GM18870 (cell line): ENCODE results near the gene SLC25A26.
A peak's percentile ranks its signal among the peaks of the same experiment; 100 is the strongest.

Source experiments
- ATAC-seq: cut with Tn5 transposase; IDR thresholded peaks from one replicate; pipeline ENCODE4 v1.9.1; 2021; ENCODE audit warnings: moderate library complexity; ENCODE audit not compliant: unreplicated experiment

SLC25A26 gene

DNA sequence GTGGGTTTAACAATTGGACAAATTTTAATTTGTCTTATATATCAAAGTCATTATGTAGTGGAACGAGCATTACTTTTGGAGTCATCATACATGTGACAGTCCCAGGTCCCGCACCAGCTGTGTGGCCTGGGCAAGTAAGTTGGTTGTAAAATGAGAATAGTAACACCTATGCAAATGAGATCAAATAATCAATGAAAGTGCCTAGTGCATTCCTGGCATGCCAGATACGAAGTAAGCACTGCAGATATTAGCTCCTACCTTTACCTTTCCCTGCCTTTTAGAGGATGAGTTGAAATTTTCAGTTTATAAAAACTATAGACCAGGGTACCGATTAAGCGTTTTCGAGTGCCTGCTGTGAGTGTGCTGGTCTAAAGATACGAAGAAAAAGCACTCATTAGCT lies 145.9 kb downstream of the SLC25A26 start:
- ATAC-seq: no peak

DNA sequence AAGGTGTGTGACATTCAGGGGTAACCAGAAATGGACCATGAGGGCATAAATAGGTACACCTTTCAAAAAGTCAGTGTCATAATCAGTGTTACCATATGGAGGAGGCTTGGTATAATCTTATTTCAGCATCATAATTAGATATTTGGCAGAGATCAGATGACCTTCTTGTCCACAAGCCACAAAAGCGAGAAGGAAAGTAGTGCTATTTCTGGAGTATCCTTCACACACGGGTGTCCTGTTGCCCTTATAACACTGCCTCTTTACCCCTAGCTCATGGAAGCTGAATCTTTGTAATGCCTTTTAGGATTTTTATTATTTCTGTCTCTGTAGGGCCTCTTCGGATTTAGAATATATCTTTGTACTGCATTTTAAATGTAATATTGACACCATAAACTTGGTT lies 147.2 kb downstream of the SLC25A26 start:
- no peak for ATAC-seq

DNA sequence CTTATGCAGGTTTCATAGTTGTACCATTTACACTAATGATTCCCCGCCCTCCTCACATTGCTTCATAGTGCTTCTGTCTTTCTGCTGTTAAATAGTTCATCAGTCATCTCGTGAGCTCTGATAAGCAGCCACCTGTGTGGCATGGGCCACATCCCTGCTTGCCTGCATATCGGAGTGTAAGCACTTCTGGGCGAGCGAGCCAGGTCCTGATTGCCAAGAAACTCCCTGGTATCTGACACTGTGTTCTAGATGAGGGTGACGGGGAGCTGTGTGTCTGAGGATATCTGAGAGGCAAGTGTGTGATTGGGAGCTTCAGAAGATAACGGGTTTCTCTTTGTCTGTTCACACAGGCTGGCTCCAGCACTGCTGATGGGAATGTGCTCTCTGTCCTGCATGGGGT lies 149.4 kb downstream of the SLC25A26 start:
- ATAC-seq: no peak

DNA sequence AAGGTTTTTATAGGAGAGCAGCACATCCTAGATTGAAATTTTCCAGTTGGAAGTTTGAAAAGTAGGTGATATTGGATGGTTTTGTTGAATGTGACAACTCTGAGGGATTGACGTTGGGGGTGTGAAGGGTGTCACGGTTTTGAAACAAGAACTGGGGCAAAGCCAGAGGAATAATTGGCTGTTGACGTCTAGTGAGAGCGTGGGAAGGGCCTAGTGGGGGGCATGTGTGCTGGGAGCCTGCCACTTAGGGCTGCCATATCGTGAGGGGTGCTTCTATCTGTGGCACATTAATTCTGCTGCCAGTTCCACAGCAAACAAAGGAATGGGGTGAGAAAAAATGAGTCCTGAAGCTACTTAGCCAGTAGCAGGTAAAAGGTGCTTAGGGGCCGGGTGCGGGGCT lies 150.6 kb downstream of the SLC25A26 start:
- no peak for ATAC-seq

DNA sequence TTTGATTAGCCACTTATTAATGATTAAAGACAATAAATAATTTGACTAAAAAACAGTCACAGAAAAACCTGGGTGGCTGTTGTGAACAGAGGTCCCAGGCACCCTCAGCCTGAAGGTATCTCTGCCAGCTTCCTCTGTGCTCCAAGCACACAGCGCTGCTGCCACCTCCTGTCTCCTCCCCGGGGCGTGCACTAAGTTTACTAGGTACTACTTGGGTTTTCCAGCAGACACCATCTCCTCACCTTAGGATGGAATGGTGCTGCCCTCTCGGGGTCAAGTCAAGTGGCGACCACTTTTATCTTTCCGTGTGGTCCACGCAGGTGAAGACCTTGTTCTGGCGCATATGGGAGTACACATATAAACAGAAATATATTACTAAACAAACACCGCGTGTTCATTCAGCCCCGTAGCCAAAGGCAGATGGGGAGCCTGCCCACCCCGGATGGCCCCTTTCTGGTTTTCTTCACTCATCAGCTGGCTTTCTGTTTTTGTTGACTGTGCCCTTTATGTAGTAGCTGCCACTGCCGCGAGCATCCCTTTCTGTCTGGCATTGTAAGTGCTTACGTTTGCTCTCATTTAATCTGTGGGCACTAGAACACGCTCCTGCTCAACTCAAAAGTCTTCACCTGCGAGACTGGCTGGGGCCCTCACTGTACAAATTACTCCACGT lies 152.0 kb downstream of the SLC25A26 start:
- ATAC-seq: no peak

DNA sequence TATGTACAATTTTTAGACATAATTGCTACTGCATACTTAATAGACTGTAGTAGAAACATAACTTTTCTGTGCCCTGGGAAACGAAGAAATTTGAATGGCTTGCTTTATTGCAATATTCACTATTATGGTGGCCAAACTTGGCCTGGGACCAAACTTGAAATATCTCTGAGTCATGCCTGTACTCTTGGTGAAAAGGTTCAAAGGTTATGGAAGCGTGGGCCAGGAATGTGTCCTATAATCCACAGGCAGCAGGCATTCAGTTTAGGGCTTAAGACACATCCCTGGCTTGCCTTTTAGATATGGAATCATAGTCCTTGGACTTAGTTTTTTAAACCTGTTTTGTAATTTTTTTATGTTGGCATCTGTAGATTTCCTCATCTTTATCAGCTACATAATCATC lies 155.8 kb downstream of the SLC25A26 start:
- no peak for ATAC-seq

DNA sequence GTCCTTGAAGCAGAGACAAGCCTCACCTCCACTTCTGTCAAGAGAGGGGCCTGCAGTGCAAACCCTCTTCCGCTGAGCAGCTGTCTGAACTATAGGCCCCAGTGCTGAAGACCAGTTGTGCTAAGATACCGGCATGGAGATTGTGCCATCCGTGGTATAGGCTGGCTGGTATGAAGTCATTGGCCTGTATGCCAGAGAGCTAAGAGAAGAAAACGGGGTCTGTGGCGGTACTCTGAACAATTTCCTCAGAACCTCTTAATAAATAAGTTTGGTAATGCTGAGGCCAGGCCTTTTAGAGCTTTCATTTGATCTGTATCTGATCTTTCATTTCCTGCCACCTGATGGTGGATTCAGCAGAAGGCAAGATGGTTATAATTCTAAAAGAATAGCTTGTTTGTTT lies 157.0 kb downstream of the SLC25A26 start:
- ATAC-seq: no peak

DNA sequence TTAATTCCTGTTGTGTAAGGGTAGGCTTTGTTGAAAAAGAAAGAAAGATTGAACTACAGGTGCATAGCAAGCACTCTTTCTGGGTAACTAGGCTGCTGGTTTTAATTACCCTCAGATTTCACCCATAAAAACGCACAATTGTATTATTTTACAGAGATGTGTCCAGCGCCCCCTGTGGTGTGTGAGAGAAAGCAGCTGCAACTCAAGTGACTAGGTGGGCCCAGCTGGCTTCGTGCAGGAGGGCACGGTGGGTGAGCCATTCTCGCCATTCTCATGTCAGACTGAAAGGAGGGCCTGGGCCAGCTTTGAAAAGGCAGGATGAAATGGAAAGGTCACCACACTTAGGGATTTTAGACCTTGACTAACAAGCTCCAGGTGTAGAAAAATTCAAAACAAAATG lies 157.5 kb downstream of the SLC25A26 start:
- ATAC-seq: no peak

DNA sequence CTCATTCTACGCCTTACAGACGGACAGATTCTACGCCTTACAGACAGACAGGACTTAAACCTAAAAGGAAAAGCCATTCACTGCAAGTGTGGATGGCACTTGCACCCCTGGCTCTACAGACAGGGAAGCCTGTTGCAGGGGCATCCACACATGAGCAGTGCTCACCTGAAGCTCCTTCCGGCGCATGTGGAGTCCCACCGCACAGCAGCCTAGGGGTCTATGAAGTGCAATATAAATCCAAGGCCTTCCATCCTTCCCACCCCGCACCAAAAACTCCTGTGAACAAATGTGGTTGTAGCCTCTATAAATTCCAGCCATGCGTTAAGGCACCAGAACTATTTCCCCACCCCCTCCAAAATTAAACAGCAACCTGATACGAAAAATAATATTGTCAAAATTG lies 158.8 kb downstream of the SLC25A26 start:
- no peak for ATAC-seq

DNA sequence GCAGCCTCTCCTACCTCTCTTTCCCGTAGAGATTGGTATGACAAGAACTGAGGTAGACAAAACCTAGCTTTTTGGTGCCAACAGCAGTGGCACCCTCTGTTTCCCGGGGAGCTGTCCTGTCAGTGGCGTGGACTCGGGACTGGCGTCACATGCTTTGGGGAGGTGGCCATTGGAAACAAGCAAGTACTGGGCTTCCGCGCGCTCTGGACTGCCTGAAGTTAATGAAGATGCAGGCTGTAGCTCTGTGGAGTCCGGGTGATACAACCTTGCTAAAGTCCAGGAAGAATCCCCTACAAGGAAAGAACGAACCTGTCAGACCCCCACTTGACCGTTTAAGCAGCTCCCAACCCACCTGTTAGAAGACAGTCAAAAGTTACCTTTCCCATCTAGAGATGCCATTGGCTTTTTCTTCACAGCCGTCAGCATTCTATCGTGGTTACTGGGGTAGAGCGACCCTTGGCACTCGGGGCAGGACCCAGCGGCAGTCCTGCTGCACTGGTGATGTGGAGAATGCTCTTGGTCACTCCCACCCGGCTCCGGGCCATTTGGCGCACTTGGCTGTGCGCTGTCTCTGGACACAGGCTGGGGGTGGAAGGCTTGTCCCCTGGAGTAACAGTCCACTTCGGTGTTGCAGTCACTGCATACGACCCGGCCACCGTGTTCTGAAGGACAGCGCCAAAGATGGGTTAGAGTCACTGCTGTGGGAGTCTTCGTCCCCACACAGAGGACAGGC lies 159.6 kb downstream of the SLC25A26 start:
- no peak for ATAC-seq

DNA sequence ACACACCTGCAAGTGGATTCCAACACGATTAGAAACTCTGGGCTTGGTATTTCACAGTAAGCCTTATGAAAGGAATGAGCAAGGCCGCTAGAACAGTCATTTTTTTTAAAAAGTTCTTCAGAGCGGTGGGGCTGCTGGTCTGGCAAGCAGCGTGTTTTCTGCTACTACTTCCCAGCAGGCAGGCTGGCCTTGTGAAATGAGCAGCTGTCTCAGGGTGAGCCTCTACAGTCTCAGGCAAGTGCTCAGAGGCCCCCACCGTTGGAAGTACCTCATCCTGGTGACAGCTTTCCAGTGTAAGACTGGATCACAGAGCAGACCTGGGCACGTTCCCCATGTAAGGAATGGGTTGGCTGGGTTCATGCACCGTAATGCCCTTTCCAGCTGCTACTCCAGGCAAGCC lies 160.8 kb downstream of the SLC25A26 start:
- no peak for ATAC-seq

DNA sequence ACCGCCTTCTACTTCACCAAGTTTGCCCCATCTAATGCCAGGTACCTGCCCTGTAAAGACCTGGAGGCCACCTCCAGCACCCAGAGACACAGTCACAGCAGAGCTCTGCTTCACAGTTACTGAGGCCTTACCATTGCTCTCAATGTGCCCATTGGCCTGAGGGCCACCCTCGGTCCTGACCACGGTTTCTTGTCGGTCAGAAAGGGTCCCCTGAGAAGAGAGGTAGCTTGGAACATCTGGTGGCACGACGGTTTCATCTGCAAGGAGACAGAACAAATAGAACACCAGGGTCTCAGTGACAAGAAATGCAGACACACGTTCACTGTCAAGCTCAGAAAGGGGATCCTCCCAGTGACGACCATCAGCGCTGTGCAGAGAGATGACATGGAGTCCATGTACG lies 161.3 kb downstream of the SLC25A26 start:
- no peak for ATAC-seq

DNA sequence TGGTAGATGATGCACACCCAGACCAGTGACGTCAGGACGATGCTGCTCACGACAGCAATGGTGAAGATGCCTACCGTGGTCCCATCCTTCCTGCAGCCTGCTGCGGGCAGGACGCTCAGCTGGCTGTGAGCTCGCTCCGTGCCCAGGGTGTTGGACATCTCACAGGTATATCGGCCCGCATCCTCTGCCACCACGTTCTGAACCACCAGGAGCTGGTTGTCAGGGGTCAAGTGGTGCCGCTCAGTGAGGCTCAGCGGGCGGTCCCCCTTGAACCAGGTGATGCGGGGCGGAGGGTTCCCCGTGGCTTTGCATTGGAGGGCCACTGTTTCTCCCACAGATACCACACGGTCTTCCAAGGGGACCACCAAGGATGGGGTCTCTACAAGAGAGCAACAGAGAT lies 162.2 kb downstream of the SLC25A26 start:
- ATAC-seq: no peak

DNA sequence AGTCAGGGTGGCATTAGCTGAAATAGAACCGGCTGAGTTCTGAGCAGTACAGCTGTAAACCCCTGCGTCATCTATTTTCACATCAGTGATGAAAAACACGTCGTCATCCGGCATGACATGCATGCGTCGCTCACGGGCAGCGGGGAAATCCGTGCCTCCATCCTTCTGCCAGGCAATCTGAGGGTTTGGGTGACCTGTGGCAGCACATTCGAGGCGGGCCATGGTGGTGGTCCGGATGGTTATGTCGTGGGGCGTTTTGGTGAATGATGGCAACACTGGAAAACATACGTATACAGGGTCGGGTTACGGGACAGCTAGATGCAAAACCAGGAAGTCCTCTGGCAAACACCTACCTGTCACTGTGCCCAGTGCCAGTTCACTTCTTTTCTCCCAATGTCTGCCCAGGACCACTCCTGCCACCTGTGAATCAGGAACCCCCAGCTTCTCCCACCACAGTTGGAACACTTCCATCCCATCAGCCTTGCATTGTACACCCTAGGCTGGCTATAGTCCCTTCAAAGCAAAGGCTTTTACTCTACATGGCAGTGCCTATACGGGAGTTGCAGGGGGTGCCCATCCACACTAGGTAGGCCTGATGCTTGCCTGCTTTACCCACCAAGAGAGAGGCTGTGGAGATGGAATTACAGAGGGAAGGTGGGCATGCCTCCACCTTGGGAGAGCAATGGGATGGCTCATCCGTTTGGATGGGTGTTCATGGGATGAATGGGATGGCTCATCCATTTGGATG lies 163.4 kb downstream of the SLC25A26 start:
- ATAC-seq: no peak

DNA sequence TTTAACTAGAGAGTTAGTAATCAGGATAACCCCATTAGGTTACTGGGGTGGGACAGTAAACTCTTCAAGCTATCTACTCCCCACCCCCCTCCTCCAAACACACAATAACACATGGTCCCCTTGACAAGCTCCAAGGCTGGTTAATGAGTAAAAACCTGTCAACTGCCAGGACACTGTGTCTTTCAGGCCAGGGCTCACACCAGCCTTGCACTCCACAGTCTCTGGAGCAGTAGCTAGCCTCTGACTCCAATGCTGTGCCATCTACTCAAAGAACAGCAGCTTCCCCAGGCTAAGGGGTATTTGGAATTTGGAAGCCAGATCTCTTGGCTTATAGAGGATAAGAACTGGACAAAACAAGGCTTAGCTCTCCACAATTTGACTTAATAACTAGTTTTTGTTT lies 164.3 kb downstream of the SLC25A26 start:
- no peak for ATAC-seq

DNA sequence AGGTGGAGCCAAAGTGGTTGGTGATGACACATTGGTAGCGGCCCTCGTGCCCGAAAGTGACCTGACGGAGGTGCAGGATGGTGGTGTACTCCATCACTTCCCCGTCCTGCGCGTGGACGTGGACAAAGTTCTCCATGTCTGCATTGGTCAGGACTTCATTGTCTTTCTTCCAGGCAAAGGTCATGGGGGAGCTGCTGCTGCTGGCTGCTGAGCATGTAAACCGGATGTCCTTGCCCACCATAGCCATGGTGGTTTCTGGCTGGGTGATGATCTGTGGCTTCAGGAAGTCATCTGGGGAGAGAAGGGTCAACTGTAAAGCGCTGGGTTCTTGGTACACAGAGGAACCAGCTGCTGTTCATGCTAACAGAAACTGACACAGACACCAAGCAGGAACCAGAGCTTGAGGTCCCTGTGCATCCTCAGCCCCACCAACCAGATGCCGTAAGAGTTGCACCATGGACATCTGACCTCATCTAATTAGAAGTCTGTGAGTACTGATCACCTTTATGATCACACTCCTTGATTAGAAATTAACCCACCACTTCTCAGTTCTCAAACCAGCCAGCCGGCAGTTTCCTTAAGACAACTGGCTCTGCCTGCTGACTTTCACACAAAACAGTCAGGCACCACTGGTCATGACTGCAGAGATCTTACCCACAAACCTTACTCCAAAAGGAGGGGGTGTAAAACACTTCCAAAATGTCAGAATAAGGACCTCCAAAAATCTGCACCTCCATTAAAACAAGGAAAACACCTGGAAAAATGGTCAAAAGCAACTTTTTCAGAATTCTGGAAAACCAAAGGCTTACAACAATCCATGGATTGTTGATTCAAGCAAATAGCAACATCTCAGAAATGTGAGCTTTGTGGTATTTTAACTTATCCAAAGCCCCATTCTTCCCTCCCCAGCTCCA lies 165.5 kb downstream of the SLC25A26 start:
- peak; percentile 85 for ATAC-seq

DNA sequence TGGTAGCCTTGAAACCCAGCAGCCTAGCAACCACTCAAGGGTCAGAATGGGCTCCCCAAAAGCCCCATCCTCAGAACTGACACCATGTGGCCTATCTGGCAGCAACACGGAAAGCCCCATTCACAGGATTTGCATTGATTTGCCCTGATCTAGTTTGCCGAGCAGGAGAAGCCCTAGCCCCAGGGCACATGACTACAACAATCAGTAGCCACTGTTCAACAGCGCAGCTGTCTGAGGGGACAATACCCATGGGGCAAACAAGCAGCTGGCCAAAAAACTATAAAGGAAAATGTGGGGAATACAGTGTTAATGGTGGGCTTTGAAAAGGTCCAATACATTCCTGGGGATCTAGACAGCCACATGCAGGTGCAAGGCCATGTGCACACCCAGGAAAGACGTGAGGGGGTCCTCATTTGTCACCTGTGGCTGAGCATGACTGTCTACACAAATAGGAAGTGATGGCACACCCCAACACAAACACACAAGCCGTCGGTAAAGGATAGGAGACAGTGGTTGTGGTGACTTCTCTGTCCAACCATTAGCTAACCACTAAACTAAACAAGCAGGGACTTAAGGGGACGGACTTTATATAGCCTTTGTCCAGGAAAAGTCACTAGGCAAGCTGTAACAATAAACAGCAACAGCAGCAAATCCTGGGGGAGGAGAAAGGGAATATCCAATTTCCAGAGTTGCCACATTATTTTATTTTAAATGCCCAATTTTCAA lies 166.3 kb downstream of the SLC25A26 start:
- ATAC-seq: peak; percentile 43

DNA sequence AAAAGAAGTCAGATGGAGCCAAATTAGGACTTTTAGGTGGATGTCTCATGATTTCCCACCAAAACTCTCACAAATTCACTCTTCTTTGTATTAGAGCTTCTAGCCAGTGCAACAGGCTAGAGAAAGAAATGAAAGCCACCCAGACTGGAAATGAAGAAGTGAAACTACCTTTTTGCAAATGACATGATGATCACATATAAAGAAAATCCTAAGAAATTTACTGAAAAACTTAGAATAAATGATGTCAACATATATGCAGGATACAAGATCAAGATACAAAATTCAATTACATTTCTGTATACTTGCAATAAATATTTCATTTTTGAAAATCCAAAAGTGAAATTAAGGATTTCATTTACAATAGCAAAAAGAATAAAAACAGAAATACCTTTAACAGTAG lies 169.2 kb downstream of the SLC25A26 start:
- ATAC-seq: peak; percentile 28

DNA sequence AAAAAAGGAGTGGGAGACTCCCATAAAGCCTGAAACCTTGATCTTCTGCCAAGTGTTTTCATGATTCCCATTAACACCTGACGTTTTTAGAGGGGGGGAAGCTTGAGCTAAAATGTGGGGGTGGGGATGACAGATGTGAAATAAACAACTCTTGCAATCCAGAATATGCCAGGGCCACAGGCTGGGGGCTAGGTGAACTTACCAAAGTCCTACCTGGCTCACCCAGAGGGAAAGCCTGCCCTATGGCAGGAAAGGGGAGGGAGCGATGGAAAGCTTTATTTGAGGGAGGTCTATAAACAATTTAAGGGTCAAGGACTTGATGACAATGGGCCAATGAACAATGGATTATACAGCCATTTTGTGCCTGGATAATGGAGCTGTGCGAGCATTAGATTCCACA lies 171.7 kb downstream of the SLC25A26 start:
- no peak for ATAC-seq

DNA sequence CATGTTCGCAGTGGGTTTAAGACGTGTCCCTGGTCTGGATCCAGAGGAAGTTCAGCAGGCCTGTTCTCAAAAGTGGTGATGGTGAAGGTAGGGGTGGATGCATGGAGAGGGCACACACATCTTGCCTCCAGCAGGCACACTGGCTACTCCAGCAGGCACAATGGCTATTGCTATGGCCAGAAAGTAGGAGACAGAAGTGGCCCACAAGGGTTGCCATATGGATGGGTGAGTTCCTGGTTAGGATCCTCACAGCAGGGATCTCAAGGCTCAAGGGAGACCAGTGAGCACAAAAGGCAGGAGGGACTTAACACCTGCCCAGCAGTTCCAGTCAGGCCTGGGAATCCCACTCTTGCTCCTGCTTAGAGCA lies 172.1 kb downstream of the SLC25A26 start:
- no peak for ATAC-seq
